SK-N-MC (cell line): ENCODE measurements around the gene ATXN7L1.

Experiments used
- EZH2 ChIP-seq: fragments of 200-600 bp; sonication (generic); IDR thresholded peaks from one replicate; pipeline ENCODE4 v1.6.1; 2017; ENCODE audit warnings: antibody characterized with exemption
- FOXP2 ChIP-seq: optimal IDR thresholded peaks from 2 replicates; pipeline ENCODE3; 2011; ENCODE audit warnings: mild to moderate bottlenecking, moderate library complexity; ENCODE audit not compliant: insufficient read depth; ENCODE audit errors: extremely low read length, control extremely low read depth
- POLR2AphosphoS5 ChIP-seq: IDR thresholded peaks from 2 replicates; pipeline ENCODE4 v1.6.1; 2012; ENCODE audit warnings: mild to moderate bottlenecking, low read depth, low read length, borderline replicate concordance

DNA sequence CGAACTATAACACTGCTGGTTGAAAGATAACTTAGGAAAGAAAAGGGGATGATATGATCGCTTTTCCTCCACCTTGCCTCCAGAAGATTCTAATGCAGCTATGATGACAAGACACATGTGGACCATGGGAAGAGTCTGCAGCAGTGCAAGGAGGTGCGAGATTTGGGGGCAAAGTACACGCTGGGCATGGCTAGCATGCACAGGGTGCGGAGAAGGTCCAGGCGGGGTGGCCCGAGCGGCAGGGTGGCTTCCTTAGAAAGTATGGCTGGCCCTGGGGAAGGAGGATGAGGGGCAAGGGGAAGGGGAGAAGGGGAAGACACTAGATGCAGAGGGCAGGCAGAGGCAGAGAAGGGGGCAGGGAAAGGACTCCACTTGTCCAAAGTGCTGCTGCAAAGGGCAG, 15.6 kb downstream of the ATXN7L1 start:
- TF ChIP-seq FOXP2 (no peak), EZH2 (no peak), POLR2AphosphoS5 (no peak)
